Loucy (cell line): ENCODE measurements around the gene CCDC200.
"Not testable (repeated sequence)": the region's sequence is repeated elsewhere in the genome, so short reads cannot be mapped to it uniquely, and the experiment has no call there.

ENCODE experiments used
- H2AFZ ChIP-seq: fragments of 200-600 bp; sonication (generic); 2 replicates; pipeline ENCODE4 v1.6.0; 2016; ENCODE audit warnings: antibody characterized with exemption, mild to moderate bottlenecking, low read length, moderate library complexity
- H3F3A ChIP-seq: fragments of 200-600 bp; 2 replicates; pipeline ENCODE4 v1.6.0; 2016; ENCODE audit warnings: antibody characterized with exemption, low read depth, mild to moderate bottlenecking
- H3K27me3 ChIP-seq: fragments of 200-600 bp; sonication (generic); 2 replicates; pipeline ENCODE4 v1.6.1; 2014; ENCODE audit warnings: low read length, mild to moderate bottlenecking; ENCODE audit not compliant: insufficient read depth, poor library complexity, severe bottlenecking
- H3K36me3 ChIP-seq: fragments of 200-600 bp; sonication (generic); 2 replicates; pipeline ENCODE4 v1.6.1; 2016; ENCODE audit warnings: low read length; ENCODE audit not compliant: insufficient read depth
- H3K4me1 ChIP-seq: fragments of 200-600 bp; sonication (generic); 2 replicates; pipeline ENCODE4 v1.5.1; 2014; ENCODE audit warnings: low read length, mild to moderate bottlenecking; ENCODE audit not compliant: insufficient read depth, poor library complexity, severe bottlenecking
- H3K4me2 ChIP-seq: fragments of 200-600 bp; sonication (generic); 2 replicates; pipeline ENCODE4 v1.6.0; 2014; ENCODE audit warnings: antibody characterized with exemption, low read length, low read depth, mild to moderate bottlenecking; ENCODE audit not compliant: poor library complexity, severe bottlenecking
- H3K4me3 ChIP-seq: fragments of 200-600 bp; sonication (generic); 2 replicates; pipeline ENCODE4 v1.5.1; 2014; ENCODE audit warnings: low read length, mild to moderate bottlenecking, mixed read lengths; ENCODE audit not compliant: poor library complexity, severe bottlenecking
- H3K79me2 ChIP-seq: fragments of 200-600 bp; sonication (generic); 2 replicates; pipeline ENCODE4 v1.6.1; 2014; ENCODE audit warnings: low read length; ENCODE audit not compliant: insufficient read depth
- H3K9ac ChIP-seq: fragments of 200-600 bp; sonication (generic); 2 replicates; pipeline ENCODE4 v1.6.0; 2014; ENCODE audit warnings: mild to moderate bottlenecking, low read depth, low read length, moderate library complexity; ENCODE audit not compliant: poor library complexity, severe bottlenecking
- H3K9me2 ChIP-seq: fragments of 200-600 bp; sonication (generic); replicated peaks from 2 replicates; pipeline ENCODE4 v1.6.1; 2016; ENCODE audit warnings: low read depth, low read length, mixed read lengths
- H3K9me3 ChIP-seq: fragments of 200-600 bp; sonication (generic); 2 replicates; pipeline ENCODE4 v1.6.1; 2014; ENCODE audit warnings: mild to moderate bottlenecking, antibody characterized with exemption, low read length, low read depth; ENCODE audit not compliant: insufficient read depth
- H4K20me1 ChIP-seq: fragments of 200-600 bp; sonication (generic); 2 replicates; pipeline ENCODE4 v1.6.0; 2014; ENCODE audit warnings: antibody characterized with exemption, low read length, mild to moderate bottlenecking; ENCODE audit not compliant: insufficient read depth, poor library complexity, severe bottlenecking
- CTCF ChIP-seq: fragments of 200-600 bp; sonication (generic); conservative IDR thresholded peaks from 2 replicates; pipeline ENCODE4 v1.5.1; 2014; ENCODE audit warnings: mild to moderate bottlenecking, antibody characterized with exemption, low read length
- EZH2phosphoT487 ChIP-seq: fragments of 200-600 bp; IDR thresholded peaks from 2 replicates; pipeline ENCODE4 v1.6.1; 2018; ENCODE audit warnings: antibody characterized with exemption, mild to moderate bottlenecking, moderate library complexity, borderline replicate concordance

Gene CCDC200

DNA sequence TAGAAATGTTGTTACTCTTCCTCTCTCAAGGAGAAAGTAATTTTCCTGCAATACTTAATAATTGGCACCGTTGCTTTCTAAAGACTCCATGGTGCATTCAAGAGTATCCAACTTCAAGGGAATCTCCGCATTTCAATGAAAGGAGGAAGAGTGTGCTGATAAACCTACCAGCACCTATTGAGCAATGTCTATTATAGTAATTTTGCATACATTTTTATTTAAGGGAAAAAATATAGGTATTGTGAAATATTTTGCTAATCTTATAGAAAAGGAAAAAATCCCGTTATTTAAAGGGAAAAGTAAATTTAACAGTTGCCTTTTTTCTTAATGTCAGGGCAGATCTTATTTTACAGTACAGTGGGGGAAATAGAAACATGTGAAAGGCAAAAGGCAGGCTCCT lies 17.8 kb downstream of the CCDC200 start:
- Histone ChIP-seq H3F3A (no peaks in the 10 kb centered on the region), H3K79me2 (peaks cover 16% of the 10 kb centered on the region; the same call in 1 of the 2 replicates), H3K9me2 (no peaks in the 10 kb centered on the region), H3K36me3 (no peaks in the 10 kb centered on the region; the same call in 1 of the 2 replicates), H3K4me3 (peak overlapping the region; percentile 86), H3K27me3 (no peaks in the 10 kb centered on the region), H4K20me1 (peaks cover 4% of the 10 kb centered on the region), H3K9me3 (no peaks in the 10 kb centered on the region), H3K9ac (peak overlapping the region; percentile 87), H3K4me2 (peak overlapping the region; percentile 90), H2AFZ (peak overlapping the region; percentile 88; the same call in 1 of the 2 replicates), H3K4me1 (peaks cover 35% of the 10 kb centered on the region)
- TF ChIP-seq EZH2phosphoT487 (no peak), CTCF (no peak)

DNA sequence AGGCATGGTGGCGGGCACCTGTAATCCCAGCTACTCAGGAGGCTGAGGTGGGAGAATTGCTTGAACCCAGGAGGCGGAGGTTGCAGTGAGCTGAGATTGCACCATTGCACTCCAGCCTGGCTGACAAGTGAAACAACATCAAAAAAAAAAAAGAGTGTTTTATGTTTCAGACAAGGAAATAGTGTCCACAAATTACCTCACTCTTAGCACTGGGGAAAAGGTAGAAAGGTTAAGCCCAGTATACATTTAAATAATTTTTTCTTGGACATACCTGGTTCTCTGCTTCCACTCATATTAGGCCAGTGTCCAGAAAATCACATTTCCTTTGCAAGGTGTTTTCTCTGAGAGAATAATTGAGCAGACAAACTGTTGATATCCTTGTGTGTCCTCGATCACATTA lies 25.4 kb downstream of the CCDC200 start:
- not testable (repeated sequence) for H3K79me2 ChIP-seq, H2AFZ ChIP-seq, H3K4me3 ChIP-seq, H3K9ac ChIP-seq, H3F3A ChIP-seq, H3K9me2 ChIP-seq, H3K27me3 ChIP-seq, H4K20me1 ChIP-seq, H3K4me1 ChIP-seq, H3K4me2 ChIP-seq, H3K9me3 ChIP-seq
- peaks cover 27% of the 10 kb centered on the region; the same call in 1 of the 2 replicates for H3K36me3 ChIP-seq

DNA sequence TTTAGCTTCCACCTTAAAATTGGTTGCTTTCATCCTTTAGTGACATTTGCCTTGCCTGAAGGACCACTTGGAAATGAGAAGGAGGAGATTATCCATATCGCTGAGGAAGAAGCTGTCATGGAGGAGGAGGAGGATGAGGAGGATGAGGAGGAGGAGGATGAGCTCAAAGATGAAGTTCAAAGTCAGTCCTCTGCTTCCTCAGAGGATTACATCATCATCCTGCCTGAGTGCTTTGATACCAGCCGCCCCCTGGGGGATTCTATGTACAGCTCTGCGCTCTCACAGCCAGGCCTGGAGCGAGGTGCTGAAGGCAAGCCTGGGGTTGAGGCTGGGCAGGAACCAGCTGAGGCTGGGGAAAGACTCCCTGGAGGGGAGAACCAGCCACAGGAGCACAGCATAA lies 28.3 kb downstream of the CCDC200 start:
- H2AFZ ChIP-seq = no peak overlapping the region
- H3K4me1 ChIP-seq = no peaks in the 10 kb centered on the region

More for the DNA sequence above, 28.3 kb downstream of the CCDC200 start:
- Histone ChIP-seq H3K79me2 (no peaks in the 10 kb centered on the region), H3K36me3 (peaks cover 42% of the 10 kb centered on the region; the same call in 1 of the 2 replicates), H3K4me3 (no peak overlapping the region), H3K9me2 (no peaks in the 10 kb centered on the region), H4K20me1 (no peaks in the 10 kb centered on the region), H3F3A (no peaks in the 10 kb centered on the region), H3K9me3 (no peaks in the 10 kb centered on the region), H3K27me3 (no peaks in the 10 kb centered on the region), H3K4me2 (no peak overlapping the region), H3K9ac (no peak overlapping the region)
- TF ChIP-seq EZH2phosphoT487 (no peak), CTCF (0 out of 2 replicates have a peak, but pooled peaks have one; percentile 11)
